Stimulated activated CD4-positive, alpha-beta T cell treated with anti-CD3 and anti-CD28 coated beads, Interleukin-2, amount 100 ng/mL, for 4 hours (primary cell): ENCODE results near the gene ABI3BP.

Experiments used
- DNase-seq: peaks from one replicate; pipeline ENCODE4 v3.0.0-alpha.2; 2020; ENCODE audit warnings: low read depth

ABI3BP gene

DNA sequence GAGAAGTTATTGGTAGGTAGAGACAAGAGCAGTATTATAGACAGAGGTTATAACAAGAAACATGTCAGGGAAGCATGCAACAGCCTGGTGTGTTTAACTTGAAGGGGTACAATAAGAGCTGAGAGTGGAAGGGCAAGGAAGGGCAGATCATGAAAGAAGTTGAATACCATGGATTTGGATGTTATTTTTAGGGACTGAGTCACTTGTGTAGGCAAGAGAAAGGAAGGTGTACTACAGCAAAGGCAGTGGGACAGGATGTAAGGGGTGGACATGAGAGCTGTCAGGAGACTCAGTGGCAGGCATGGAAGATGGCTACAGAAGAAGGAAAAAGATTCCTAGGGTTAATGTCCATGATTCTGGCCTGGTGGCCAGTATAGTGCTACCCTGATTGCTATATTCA is 217.6 kb downstream of the ABI3BP start:
- DNase-seq, result no peak

DNA sequence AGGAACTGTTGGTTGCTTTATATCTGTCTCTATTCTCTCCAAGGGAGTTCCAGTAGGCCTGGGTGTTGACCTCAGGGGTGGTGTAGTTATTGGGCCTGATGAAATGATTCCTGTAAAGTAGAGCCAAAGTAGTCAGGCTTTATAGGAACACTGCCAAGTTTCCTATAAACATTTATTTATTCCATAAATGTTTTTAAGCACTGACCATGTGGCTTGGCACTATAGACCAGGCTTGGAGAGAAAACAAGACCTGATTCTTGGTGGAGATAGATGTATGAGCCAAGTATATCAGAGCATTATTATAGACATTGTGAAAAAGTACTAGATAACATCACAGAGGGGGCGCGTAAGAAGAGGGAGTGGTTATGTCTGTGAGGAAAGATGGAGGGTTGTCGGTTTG is 218.0 kb downstream of the ABI3BP start:
- DNase-seq, result no peak

DNA sequence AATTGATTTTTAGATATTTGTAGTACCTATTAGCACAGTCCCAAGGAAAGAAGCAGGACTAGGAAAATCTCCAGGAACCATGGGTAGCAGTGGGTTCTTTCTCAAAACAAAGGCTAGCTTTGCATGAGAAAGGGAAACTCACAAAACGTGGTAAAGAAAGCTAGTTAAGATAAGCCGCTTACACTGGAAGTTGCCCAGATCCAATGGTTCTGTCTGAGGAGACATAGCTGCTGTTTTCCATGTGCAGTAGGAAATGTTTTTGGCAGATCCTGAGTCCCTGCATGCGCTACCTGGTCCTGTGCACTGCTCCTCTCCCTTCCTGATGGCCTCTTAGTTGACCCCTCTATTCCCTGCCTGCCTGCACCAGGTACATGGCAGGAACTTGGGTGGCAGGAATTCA is 223.5 kb downstream of the ABI3BP start:
- DNase-seq, result no peak

DNA sequence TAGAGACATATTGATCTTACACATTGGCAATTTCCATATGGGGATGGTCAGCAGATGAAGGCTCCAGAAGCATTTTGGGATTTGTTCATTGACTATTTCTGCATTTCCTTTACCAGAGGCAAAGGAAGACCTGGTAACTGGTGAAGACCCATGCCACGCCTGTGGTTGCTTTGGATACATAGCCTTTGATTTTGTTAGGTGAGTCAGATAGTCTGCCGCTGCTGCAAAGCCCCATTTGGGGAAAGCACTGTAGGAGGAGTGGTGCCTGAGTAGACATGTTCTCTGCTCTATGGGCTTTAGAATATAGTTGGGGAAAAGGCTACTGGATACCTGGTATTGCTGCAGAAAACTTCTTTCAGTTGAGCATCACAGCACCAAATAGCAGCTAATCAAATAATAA is 227.2 kb downstream of the ABI3BP start:
- DNase-seq, result no peak

DNA sequence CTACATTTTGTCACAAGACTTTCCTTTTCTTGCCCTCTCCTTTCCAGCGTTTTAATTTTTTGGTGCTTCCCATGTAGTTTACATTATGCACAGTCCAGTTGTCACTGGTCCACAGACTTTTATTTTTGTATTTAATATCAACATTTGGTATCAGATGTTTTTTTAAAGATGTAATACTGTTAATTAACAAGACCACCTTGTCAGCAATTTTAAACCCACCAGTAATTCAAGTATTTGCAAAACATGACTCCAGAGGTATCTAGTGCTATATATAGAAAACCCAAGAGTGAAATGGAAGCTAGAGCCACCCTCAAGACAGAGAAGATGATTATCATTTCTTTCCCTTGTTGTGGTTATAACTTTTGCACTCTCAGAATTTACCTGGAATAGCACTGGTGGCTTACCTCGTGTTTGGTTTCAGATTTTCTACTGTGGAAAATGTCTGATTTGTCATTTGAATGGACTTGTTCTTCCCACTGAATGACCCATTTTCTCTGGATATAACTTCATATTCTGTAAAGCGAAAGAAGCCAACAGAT is 227.7 kb downstream of the ABI3BP start:
- DNase-seq, result no peak

DNA sequence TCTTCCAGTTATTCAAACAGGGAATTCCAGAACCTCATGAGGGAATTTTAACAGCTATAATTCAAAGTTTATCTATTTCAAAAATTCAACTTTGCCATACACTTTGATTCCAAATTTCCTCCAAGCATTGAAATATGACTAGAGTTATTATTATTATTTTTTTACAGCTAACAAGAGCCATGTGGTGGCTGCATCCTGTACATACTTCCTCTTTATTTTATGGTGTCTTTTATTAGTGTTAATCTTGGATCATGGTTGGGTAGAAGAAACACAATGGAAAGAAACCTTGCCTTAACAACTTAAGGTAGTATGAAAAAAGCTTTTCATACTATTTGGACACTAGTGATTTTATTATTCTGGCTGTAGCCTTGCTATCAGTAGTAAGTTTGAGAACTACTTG is 231.3 kb downstream of the ABI3BP start:
- no peak for DNase-seq

DNA sequence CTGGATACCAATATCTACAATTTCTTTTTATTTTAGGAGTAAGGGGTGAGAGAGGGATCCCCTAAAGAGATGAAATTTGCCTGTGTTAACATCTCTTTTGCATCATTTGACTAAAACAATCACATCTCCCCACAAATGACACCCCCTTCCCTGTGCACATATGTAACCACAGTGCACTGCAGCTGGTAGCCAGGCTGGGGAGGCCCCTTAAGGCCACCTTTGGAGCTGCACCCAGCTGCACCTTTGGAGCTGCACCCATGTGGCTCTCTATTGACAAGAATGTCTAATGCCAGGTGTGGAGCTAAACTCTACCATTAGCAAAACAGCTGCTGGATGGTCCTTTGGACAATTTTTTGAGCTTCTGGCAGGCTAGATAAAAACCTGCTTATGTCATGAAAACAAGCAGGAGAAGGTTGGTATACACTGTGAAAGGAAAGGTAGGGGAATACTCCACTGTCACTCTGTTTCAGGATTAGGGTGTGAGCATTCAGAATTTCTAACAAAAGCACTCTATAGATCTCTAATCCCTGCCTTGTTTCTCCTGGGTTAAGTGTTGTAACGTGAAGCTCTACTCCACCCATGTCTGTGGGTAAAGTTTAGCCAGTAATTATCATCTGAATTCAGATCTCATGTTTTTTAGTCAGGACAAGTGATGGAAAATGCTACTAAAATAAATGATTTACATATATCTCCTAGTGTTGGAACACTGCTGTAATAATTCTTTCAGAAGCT is 231.8 kb downstream of the ABI3BP start:
- DNase-seq, result no peak

DNA sequence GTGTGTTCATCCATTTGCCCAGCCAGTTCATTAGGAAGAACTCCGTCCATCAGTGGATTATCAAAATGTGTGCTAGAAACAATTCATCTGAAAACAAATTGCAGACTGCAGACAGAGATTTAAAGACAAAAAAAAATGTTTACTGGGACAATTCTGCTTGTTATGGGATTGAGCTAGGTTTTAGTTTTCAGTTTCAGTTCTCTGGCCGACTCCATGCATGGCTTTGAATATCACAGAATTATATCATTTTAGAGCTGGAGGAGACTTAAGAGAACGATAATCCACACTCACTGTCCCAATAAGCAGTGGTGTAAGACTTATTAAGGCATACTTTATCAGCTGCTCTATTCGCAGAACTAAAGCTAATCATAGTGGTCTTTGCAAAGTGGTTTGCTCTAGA is 232.8 kb downstream of the ABI3BP start:
- DNase-seq, result no peak

DNA sequence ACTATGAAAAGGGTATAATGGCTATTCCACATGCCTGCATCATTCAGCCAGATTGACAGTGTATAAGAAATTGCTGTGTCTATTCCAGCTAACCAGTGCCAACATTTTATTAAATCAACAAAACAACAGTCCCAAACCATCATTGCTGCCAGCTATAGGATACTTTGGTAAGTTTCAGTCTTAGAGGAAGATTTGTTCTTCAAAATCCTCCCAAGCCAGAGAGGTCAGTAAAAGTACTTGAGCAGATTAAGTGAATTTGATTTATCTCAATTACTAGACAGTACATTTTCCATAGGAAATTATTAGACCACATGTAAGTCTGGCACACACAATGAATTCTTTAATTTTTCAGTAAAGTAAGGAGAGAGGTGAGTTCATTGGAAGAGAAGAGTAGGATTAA is 233.3 kb downstream of the ABI3BP start:
- DNase-seq, result no peak

DNA sequence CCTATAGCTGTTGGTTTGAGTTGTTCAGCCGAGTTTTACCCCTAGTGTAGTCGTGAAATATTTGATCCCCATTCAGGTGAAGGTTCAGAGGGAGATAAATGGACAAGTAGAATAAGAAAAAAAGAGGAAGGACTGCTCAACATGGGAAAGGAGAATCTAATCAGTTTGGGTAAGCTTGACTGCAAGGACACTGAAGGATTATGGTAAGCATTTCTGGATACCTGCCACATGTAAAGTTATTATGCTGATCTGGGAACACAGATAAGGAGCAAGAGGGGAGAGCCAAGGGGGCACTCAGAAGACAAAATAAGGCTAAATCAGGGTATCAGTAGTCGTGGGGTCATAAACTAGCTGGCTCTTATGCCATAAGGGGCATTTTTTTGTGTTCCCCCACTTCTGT is 234.1 kb downstream of the ABI3BP start:
- DNase-seq, result no peak

DNA sequence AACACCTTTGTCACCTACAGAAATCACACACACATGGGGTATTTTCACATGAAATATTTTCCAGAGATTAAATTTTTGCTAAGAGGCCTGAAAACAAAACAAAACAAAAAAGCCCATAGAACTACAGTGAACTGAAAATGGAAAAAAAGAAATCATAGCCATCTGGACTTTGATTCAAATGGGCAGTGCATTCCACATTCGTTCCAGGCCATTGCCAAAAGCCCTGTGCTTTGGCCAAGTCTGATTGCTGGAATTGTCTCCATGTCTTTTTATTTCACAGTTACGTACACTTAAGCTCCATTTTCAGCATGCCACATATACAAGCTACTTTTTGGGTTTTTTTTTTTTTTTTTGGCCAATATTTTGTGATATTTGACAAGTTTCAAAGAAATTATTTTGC is 236.8 kb downstream of the ABI3BP start:
- no peak for DNase-seq

DNA sequence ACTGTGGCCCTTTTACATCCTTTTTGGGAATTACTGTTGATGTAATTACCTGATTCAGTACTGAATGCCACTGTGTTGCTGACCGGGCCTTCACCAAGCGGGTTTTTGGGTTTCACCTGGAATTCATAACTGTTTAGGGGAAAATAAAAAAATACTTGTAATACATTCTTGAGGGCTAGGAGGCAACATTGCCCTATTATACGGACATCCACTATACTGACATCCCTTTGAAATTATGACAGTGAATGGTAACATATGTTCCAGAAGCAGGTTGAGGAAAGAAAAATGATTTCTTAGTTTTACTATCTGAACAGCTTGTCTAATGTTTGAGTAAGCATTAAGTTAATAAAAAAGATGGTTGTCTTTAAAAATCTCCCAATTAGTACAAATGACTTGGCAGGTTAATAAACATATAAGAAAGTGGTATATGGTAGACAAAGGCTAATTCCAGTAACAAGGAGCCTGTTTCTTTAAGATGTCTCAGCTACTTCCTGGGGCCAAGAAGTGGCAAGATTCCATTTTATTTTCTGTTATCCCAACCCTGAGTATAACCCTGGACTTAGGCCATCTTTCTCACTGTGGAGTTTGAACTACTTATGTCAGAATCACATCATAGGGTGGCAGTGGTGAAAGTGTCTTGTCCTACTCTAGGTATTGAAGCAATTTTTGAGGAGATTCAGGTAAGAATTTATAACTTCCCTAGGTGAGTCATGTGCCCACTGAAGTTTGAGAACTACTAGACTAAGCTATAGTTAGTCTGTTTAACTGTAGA is 238.5 kb downstream of the ABI3BP start:
- no peak for DNase-seq

DNA sequence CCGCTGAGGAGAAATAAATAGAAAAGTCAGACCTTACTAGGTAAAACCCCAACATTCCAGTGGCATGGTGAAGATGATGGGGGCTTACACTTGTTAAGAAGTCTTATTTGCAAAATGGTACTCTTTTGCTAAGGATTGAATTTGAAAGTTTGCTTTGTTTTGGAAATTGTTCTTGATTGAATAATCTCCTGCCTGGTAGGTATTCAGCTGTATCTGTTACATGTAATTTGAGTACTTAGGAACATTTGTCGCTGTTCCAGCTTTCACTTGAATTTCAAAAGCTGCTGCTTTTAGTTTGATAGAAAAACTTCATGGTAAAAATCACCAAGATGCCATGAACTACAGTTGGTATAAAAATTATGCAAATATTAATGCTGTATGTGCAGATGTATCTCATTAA is 239.4 kb downstream of the ABI3BP start:
- no peak for DNase-seq

DNA sequence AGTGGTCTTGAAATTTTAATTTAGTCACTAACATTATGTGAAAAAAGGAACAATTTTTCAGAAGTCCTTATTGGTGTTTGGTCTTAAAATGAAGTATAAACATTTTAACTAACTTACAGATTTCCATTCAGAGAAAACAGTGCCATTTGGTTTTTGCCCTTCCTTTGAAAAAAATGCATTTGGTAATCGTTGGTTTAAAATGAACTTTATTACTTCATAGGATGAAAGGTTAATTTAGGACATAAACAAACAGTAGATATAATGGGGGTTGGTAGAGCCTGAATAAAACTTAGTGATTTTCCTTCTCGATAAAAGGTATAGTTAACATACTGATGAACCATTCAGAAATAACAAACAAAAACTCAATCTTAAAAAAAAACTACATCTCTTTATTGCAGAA is 244.3 kb downstream of the ABI3BP start:
- DNase-seq, result no peak

DNA sequence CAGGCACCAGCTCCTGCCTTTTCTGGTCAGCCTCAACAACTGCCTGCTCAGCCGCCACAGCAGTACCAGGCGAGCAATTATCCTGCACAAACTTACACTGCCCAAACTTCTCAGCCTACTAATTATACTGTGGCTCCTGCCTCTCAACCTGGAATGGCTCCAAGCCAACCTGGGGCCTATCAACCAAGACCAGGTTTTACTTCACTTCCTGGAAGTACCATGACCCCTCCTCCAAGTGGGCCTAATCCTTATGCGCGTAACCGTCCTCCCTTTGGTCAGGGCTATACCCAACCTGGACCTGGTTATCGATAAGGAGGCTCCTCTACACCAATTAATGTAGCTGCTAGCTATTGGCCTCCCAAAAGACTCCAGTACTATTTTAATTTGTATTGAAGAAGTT is 245.0 kb downstream of the ABI3BP start:
- DNase-seq, result no peak

DNA sequence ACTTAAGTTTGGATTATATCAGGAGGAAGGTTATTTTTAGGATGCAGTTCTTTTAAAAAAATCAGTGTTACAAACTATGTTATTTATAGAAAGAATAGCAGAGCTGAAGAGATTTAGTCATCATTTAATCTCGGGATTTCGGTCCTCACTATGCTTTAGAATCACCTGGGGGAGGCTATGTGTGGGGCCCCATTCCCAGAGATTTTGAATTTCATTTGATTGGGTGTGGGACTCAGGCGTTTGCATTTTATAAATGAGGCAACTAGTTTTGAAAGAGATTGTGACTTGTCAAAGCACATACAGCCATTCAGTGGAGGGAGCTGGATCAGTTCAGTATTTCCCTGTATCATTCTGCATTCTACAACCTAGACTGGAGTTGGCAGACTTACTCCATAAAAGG is 247.1 kb downstream of the ABI3BP start:
- no peak for DNase-seq

DNA sequence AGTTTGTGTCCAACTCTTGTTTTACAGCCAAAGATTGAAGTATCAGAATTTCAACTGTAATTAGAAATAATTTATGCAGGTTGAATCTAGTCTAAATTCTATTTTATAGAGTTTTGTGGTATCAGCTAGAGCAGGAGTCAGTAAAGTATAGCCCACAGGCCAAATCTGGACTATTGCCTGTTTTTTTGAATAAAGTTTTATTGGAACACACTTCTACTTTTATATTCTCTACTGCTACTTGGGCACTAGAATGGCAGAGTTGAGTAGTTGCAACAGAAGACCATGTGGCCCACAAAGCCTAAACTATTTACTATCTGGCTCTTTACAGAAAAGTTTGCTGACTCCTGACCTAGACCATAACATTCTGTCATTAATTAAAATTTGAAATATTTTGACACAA is 247.6 kb downstream of the ABI3BP start:
- no peak for DNase-seq

DNA sequence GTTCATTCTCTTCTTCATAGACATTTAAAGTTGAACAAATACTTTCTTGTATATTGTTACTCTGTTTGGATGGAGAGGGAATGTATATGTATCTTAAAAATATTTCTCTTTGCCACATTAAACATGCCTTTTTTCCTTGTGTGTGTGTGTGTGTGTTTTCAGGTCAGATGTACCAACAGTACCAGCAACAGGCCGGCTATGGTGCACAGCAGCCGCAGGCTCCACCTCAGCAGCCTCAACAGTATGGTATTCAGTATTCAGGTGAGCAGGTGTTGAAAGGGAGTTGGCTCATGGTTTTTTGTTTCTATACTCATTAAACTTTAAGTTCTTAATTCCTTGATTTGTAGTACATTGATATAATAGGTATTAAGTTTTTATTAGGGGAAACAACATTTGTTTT is 248.6 kb downstream of the ABI3BP start:
- no peak for DNase-seq

DNA sequence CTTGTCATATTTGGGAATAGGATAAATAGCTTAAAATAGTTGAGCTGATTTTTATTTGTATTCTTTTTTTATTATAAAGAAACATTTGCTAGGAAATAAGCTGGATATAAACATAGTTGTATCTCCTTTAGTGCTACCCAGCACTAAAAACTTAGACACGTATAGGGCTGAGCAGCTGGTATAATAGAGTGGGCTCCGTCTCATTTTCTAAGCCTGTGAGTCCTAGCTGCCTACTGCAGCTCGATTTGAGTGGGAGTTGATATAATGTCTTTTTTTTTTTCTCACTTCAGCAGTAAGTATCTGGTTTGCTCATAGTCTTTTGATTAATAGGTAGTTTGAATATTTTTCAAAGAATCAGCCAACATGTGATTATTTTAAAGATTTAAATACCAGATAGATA is 249.7 kb downstream of the ABI3BP start:
- no peak for DNase-seq

DNA sequence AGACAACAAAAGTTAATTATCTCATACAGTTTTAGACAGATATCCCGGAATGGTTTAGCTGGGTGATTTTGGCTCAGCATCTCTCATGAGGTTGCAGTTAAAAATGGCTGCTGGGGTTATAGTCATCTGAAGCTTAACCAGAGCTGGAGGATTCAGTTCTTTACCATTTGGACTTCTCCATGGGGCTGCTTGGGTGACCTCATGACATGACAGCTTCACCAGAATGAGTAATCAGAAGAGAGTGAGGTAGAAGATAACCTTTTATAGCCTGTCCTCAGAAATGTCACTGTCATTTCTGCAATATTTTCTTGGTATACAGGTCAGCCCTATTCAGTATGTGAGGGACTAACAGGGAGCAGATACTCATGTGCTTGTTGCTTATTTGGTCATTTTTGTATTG is 253.0 kb downstream of the ABI3BP start:
- no peak for DNase-seq

DNA sequence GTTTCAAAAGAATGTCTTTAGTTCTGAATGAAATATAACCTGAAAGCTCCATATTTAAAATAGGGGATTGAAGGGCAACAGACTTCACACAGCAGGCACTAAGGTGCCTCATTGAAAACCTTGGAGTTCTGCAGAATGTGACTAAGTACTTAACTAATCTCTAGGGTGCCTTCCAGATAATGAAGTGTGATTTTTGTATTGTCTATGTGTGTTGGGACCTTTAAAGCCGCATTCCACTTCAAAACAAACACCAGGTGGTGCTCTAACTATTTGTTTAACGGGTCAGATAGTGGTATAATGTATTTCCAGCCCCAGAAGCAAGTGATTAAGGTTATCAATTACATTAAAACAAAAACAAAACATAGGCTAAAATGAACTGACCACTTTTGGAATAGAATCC is 255.9 kb downstream of the ABI3BP start:
- no peak for DNase-seq

DNA sequence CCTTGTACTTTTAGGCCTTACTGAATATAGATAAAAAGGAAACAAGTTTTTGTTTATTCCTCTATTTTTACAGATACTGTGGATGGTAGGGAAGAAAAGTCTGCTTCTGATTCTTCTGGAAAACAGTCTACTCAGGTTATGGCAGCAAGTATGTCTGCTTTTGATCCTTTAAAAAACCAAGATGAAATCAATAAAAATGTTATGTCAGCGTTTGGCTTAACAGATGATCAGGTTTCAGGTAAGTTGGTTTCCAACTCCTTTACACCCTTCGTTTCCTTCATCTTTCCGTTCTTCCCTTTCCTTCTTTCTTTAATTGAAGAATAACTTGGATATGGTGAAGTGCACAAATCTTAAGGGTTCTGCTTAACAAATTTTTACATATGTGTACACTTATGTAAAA is 260.8 kb downstream of the ABI3BP start:
- no peak for DNase-seq

DNA sequence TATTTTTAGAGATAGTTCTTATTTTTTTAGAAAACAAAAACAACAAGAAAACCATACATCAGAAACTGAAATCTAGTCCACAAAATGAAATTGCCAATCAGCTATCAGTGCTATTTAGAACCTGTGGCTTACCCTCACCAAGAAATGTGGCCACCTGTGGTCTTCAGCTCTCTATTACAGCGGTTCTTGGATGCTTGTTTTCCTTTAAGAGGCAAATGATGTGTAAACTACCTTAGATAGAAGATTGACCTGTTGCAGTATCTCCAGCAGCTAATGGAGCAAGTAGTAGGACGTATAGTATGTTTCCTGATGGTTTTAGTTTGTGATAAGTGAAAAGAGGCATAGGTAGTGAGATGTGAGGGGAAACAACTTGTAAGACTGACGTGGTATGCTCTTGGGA is 262.7 kb downstream of the ABI3BP start:
- DNase-seq, result no peak

DNA sequence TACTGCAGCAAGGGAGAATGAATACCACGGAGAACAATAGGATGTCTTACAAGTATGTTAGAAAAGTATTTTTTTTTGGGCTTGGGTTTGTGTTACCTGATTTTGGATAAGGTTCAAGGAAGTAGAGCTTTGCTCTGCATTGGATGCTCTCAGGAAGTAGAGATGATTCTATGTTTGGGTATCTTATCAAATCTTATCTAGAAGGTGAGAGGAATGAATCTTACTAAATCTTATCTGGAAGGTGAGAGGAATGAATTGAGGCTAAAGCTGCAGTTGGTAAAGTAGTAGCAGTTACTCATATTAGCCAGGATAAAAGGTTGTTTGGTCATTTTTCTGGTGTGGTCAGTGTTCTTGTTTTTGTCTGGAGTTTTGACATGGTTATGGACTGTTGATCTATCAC is 266.5 kb downstream of the ABI3BP start:
- no peak for DNase-seq
